Left lung (tissue), 10 donors: ENCODE measurements around the gene SOX13. TPM values are rescaled to one million over a fixed set of nuclear protein-coding genes. Genes with fewer than 3 reads are reported as not detected.

Experiments
- ATAC-seq: fragments of 200-7000 bp; cut with Tn5 transposase; one replicate; pipeline ENCODE4 v1.9.1; 2020; ENCODE audit warnings: moderate library complexity
- DNase-seq, 4 donors: peaks; one replicate each; pipeline ENCODE4 v3.0.0-alpha.2; 2013 to 2020
- H3K27ac ChIP-seq, 2 donors: fragments of 200-600 bp; sonication (generic) in 1 of 2; one replicate each; pipeline versions ENCODE4 v1.5.0 to v1.8.0; 2020 to 2021
- H3K27me3 ChIP-seq, 2 donors: fragments of 200-600 bp; sonication (generic) in 1 of 2; one replicate each; pipeline versions ENCODE4 v1.5.0 to v1.8.0; 2020 to 2021
- H3K36me3 ChIP-seq, 2 donors: fragments of 200-600 bp; sonication (generic) in 1 of 2; one replicate each; pipeline versions ENCODE4 v1.5.0 to v1.8.0; 2020 to 2021
- H3K4me1 ChIP-seq, 2 donors: fragments of 200-600 bp; one replicate each; pipeline ENCODE4 v1.8.0; 2021
- H3K4me3 ChIP-seq, 2 donors: fragments of 200-600 bp; sonication (generic) in 1 of 2; one replicate each; pipeline versions ENCODE4 v1.5.0 to v1.8.0; 2020 to 2021; ENCODE audit warnings: mild to moderate bottlenecking in 1 of 2
- H3K9me3 ChIP-seq, 2 donors: fragments of 200-600 bp; sonication (generic) in 1 of 2; one replicate each; pipeline versions ENCODE4 v1.5.0 to v1.8.0; 2020 to 2021
- intact Hi-C, 2 donors: fragments of 100-400 bp; cut with DNase I; formaldehyde crosslinking; loops; one replicate each; pipeline versions ENCODE4 v1.11.2 to v1.14.2; 2022
- polyA plus RNA-seq, 6 donors: library from polyadenylated mRNA; unstranded; fragments of 120-200 nt; gene quantifications; one replicate each; pipeline ENCODE4 v1.2.1, GENCODE V29; 2013; ENCODE audit not compliant: insufficient read length in 6 of 6
- total RNA-seq, 2 donors: library from RNA; stranded (reverse); fragmentation: NEBNext Ultra II Directional; extraction: Animal tissue kit (Norgen Biotek cat#: 25700); gene quantifications; one replicate each; pipeline ENCODE4 v1.2.1, GENCODE V29; 2021
- TF ChIP-seq, protein P1 (sequence below), 2 donors: fragments of 200-600 bp; sonication (generic) in 1 of 2; IDR thresholded peaks; one replicate each; pipeline versions ENCODE4 v1.5.0 to v1.8.0; 2021; ENCODE audit warnings: antibody characterized with exemption in 2 of 2
- donor health status: DM: no; HTN: yes; CAD: no.
- donor health status: DM: no; HTN: no; CAD: no.

Gene SOX13
- total and polyA plus RNA-seq, 8 donors: 41.7 to 62.8 (median 49.1) TPM

DNA sequence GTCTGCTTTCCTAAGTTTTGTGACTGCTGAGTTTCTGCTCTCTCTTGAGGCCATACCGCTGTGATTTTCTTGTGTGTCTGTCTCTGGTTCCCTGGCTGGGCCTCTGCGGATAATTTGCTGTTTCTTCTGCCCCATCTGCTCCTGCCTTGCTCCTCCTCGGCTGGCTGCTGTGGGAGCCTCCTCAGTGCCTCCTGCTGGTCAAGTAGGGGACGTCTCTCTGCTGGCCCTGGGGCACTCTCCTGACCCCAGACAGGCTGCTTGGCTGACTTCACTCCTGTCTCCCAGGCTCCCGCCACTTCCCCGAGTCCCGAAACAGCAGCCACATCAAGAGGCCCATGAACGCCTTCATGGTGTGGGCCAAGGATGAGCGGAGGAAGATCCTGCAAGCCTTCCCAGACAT lies 50.5 kb downstream of the SOX13 start:
- TF ChIP-seq, protein P1, sequence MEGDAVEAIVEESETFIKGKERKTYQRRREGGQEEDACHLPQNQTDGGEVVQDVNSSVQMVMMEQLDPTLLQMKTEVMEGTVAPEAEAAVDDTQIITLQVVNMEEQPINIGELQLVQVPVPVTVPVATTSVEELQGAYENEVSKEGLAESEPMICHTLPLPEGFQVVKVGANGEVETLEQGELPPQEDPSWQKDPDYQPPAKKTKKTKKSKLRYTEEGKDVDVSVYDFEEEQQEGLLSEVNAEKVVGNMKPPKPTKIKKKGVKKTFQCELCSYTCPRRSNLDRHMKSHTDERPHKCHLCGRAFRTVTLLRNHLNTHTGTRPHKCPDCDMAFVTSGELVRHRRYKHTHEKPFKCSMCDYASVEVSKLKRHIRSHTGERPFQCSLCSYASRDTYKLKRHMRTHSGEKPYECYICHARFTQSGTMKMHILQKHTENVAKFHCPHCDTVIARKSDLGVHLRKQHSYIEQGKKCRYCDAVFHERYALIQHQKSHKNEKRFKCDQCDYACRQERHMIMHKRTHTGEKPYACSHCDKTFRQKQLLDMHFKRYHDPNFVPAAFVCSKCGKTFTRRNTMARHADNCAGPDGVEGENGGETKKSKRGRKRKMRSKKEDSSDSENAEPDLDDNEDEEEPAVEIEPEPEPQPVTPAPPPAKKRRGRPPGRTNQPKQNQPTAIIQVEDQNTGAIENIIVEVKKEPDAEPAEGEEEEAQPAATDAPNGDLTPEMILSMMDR (IDR thresholded peaks at IDR 0.05): peak in 1 of 2 donors; percentile 32
- Histone ChIP-seq H3K27me3 (no peaks in the 10 kb centered on the region), H3K4me1 (peaks cover 0 to 20% of the 10 kb centered on the region in 2 donors), H3K36me3 (peaks cover 0 to 68% of the 10 kb centered on the region in 2 donors), H3K27ac (peak overlapping the region in 1 of 2 donors; percentile 18), H3K9me3 (no peaks in the 10 kb centered on the region), H3K4me3 (no peak overlapping the region)
- peak; percentile 27 for ATAC-seq
- DNase-seq: no peak
- intact Hi-C loops: loop anchor here (10.0 kb wide), 2 partner anchors 49 to 249 kb away; partner anchors contain the start of gene SOX13 (in 1 of the 2)

- ATAC-seq (no peak), DNase-seq (no peak)
- TF ChIP-seq, protein P1 (IDR thresholded peaks at IDR 0.05): no peak
- Histone ChIP-seq H3K4me3 (no peak overlapping the region), H3K27ac (no peak overlapping the region), H3K9me3 (no peaks in the 10 kb centered on the region), H3K27me3 (no peaks in the 10 kb centered on the region), H3K4me1 (peaks cover 6 to 32% of the 10 kb centered on the region in 2 donors), H3K36me3 (peaks cover 0 to 59% of the 10 kb centered on the region in 2 donors)
- intact Hi-C loops: loop anchor here (5.0 to 10.0 kb wide), 3 partner anchors 50 to 252 kb away; partner anchors contain the start of gene SOX13 (in 1 of the 2)
Measured at GRCh38 chr1:204124639-204125038, 51.7 kb downstream of the SOX13 start.

DNA sequence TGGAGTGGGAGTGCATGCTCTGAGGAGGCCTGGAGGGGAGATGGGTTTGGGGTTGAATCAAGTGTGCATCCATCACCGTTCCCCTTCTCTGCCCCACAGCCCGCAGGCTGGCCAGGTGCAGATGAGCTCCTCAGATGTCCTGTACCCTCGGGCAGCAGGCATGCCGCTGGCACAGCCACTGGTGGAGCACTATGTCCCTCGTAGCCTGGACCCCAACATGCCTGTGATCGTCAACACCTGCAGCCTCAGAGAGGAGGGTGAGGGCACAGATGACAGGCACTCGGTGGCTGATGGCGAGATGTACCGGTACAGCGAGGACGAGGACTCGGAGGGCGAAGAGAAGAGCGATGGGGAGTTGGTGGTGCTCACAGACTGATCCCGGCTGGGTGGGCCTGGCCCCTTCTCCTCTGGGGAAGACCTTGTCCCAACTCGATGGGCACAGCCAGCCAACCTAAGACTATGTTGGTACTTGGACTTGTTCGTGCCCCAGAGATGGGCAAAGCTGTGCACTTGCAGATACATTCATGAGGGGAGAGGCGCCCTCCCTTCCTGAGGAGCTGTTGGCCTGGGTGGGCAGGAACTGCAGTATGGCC lies 52.9 kb downstream of the SOX13 start:
- no peak overlapping the region for H3K27ac ChIP-seq
- intact Hi-C loops: loop anchor here (5.0 to 10.0 kb wide), 3 partner anchors 51 to 254 kb away; partner anchors contain the start of gene SOX13 (in 1 of the 2)
- no peak for DNase-seq

GRCh38 chr1:204126386-204126785 lies 53.5 kb downstream of the SOX13 start:
- no peak for ATAC-seq
- H3K4me3 ChIP-seq: no peak overlapping the region
- TF ChIP-seq, protein P1 (IDR thresholded peaks at IDR 0.05): no peak
- intact Hi-C loops: loop anchor here (5.0 to 10.0 kb wide), 3 partner anchors 52 to 254 kb away; partner anchors contain the start of gene SOX13 (in 1 of the 2)
- H3K9me3 ChIP-seq: no peaks in the 10 kb centered on the region
- H3K27me3 ChIP-seq: no peaks in the 10 kb centered on the region
- DNase-seq: no peak
- peaks cover 0 to 48% of the 10 kb centered on the region in 2 donors for H3K36me3 ChIP-seq
- H3K4me1 ChIP-seq: peaks cover 6 to 32% of the 10 kb centered on the region in 2 donors
- H3K27ac ChIP-seq: peak overlapping the region in 1 of 2 donors; percentile 18

More for the DNA sequence above, 52.9 kb downstream of the SOX13 start:
- ATAC-seq: no peak
- TF ChIP-seq, protein P1 (IDR thresholded peaks at IDR 0.05): no peak
- H3K36me3 ChIP-seq: peaks cover 0 to 52% of the 10 kb centered on the region in 2 donors
- no peaks in the 10 kb centered on the region for H3K9me3 ChIP-seq
- peaks cover 6 to 32% of the 10 kb centered on the region in 2 donors for H3K4me1 ChIP-seq
- H3K27me3 ChIP-seq: no peaks in the 10 kb centered on the region
- H3K4me3 ChIP-seq: no peak overlapping the region

GRCh38 chr1:204126956-204127355 lies 54.0 kb downstream of the SOX13 start:
- Histone ChIP-seq H3K36me3 (peaks cover 0 to 43% of the 10 kb centered on the region in 2 donors), H3K27ac (peak overlapping the region in 1 of 2 donors; percentile 18), H3K4me3 (no peak overlapping the region), H3K27me3 (no peaks in the 10 kb centered on the region), H3K9me3 (no peaks in the 10 kb centered on the region), H3K4me1 (peaks cover 6 to 32% of the 10 kb centered on the region in 2 donors)
- ATAC-seq (no peak), DNase-seq (no peak)
- TF ChIP-seq, protein P1 (IDR thresholded peaks at IDR 0.05): no peak
- intact Hi-C loops: loop anchor here (5.0 to 10.0 kb wide), 3 partner anchors 52 to 255 kb away; partner anchors contain the start of gene SOX13 (in 1 of the 2)
